Mucosa of rectum (tissue), 2 donors: ENCODE measurements around the gene NGEF.

Experiments used
- H3K27ac ChIP-seq, 2 donors: one replicate each; pipeline ENCODE4 v1.7.0; 2013; ENCODE audit warnings: inconsistent platforms in 2 of 2, low read depth in 2 of 2, low read length in 2 of 2
- H3K27me3 ChIP-seq, 2 donors: one replicate each; pipeline ENCODE4 v1.7.0; 2013; ENCODE audit warnings: low read length in 2 of 2; ENCODE audit not compliant: control insufficient read depth in 2 of 2, insufficient read depth in 2 of 2
- H3K36me3 ChIP-seq, 2 donors: one replicate each; pipeline ENCODE4 v1.7.0; 2013; ENCODE audit warnings: low read length in 2 of 2; ENCODE audit not compliant: control insufficient read depth in 2 of 2, insufficient read depth in 2 of 2
- H3K4me1 ChIP-seq, 2 donors: one replicate each; pipeline ENCODE4 v1.7.0; 2013; ENCODE audit warnings: low read length in 2 of 2, mild to moderate bottlenecking in 1 of 2; ENCODE audit not compliant: control insufficient read depth in 2 of 2, insufficient read depth in 2 of 2
- H3K4me3 ChIP-seq, 2 donors: one replicate each; pipeline ENCODE4 v1.7.0; 2013; ENCODE audit warnings: low read length in 2 of 2
- H3K9ac ChIP-seq, 2 donors: one replicate each; pipeline ENCODE4 v1.7.0; 2013; ENCODE audit warnings: low read length in 2 of 2, low read depth in 1 of 2, mild to moderate bottlenecking in 1 of 2
- H3K9me3 ChIP-seq, 2 donors: one replicate each; pipeline ENCODE4 v1.7.0; 2013; ENCODE audit warnings: low read length in 2 of 2; ENCODE audit not compliant: control insufficient read depth in 2 of 2
- donor health status: healthy.
- donor health status: Normal muscosa, but diverticular disease.

The NGEF gene

GRCh38 chr2:232873909-232874641 lies 139.0 kb downstream of the NGEF start:
- Histone ChIP-seq H3K9me3 (no peaks in the 10 kb centered on the region), H3K36me3 (peaks cover 0 to 2% of the 10 kb centered on the region in 2 donors), H3K27ac (peak overlapping the region; percentile 96 to 97), H3K27me3 (no peaks in the 10 kb centered on the region), H3K4me3 (no peak overlapping the region), H3K4me1 (peaks cover 24 to 29% of the 10 kb centered on the region in 2 donors), H3K9ac (peak overlapping the region; percentile 52 to 79)

- Histone ChIP-seq H3K9me3 (no peaks in the 10 kb centered on the region), H3K36me3 (peaks cover 0 to 2% of the 10 kb centered on the region in 2 donors), H3K4me3 (no peak overlapping the region), H3K27ac (peak overlapping the region; percentile 96 to 97), H3K9ac (peak overlapping the region; percentile 24 to 58), H3K27me3 (no peaks in the 10 kb centered on the region), H3K4me1 (peaks cover 24 to 29% of the 10 kb centered on the region in 2 donors)
Measured at GRCh38 chr2:232873292-232873908, 139.7 kb downstream of the NGEF start.

- H3K9ac ChIP-seq, result peak overlapping the region; percentile 24 to 58
- H3K9me3 ChIP-seq, result no peaks in the 10 kb centered on the region
- no peak overlapping the region for H3K4me3 ChIP-seq
- peak overlapping the region; percentile 96 to 97 for H3K27ac ChIP-seq
- no peaks in the 10 kb centered on the region for H3K27me3 ChIP-seq
- peaks cover 24 to 29% of the 10 kb centered on the region in 2 donors for H3K4me1 ChIP-seq
- peaks cover 0 to 2% of the 10 kb centered on the region in 2 donors for H3K36me3 ChIP-seq
Measured at GRCh38 chr2:232872826-232873225, 140.2 kb downstream of the NGEF start.

GRCh38 chr2:232871835-232872736 lies 141.0 kb downstream of the NGEF start:
- Histone ChIP-seq H3K9ac (peak overlapping the region in 1 of 2 donors; percentile 16), H3K36me3 (no peaks in the 10 kb centered on the region), H3K9me3 (no peaks in the 10 kb centered on the region), H3K27ac (peak overlapping the region in 1 of 2 donors; percentile 97), H3K4me1 (peaks cover 24 to 29% of the 10 kb centered on the region in 2 donors), H3K4me3 (no peak overlapping the region), H3K27me3 (no peaks in the 10 kb centered on the region)

- peak overlapping the region in 1 of 2 donors; percentile 16 for H3K9ac ChIP-seq
Measured at GRCh38 chr2:232871418-232871834, 141.6 kb downstream of the NGEF start.

GRCh38 chr2:232870766-232871371 lies 142.2 kb downstream of the NGEF start:
- Histone ChIP-seq H3K27me3 (no peaks in the 10 kb centered on the region), H3K9ac (no peak overlapping the region), H3K27ac (no peak overlapping the region), H3K4me1 (peaks cover 26 to 32% of the 10 kb centered on the region in 2 donors), H3K4me3 (no peak overlapping the region), H3K36me3 (no peaks in the 10 kb centered on the region), H3K9me3 (no peaks in the 10 kb centered on the region)

More at GRCh38 chr2:232871418-232871834, 141.6 kb downstream of the NGEF start:
- H3K4me3 ChIP-seq, result no peak overlapping the region
- H3K27me3 ChIP-seq, result no peaks in the 10 kb centered on the region
- H3K4me1 ChIP-seq, result peaks cover 24 to 29% of the 10 kb centered on the region in 2 donors
- H3K36me3 ChIP-seq, result no peaks in the 10 kb centered on the region
- no peaks in the 10 kb centered on the region for H3K9me3 ChIP-seq
- no peak overlapping the region for H3K27ac ChIP-seq

- Histone ChIP-seq H3K9me3 (no peaks in the 10 kb centered on the region), H3K27ac (no peak within 1 kb of the TSS), H3K27me3 (no peaks in the 10 kb centered on the region), H3K9ac (peak within 1 kb of the TSS in 1 of 2 donors; percentile 28), H3K4me3 (no peak within 1 kb of the TSS), H3K4me1 (peaks cover 27 to 35% of the 10 kb centered on the region in 2 donors), H3K36me3 (no peaks in the 10 kb centered on the region)
Measured at GRCh38 chr2:232870018-232870765, 142.9 kb downstream of the NGEF start, which contains the start of gene SNORC. TSS of gene SNORC (plus strand) at chr2:232870264. CDS start at chr2:232870342, 78 bp downstream.

GRCh38 chr2:232869138-232870017 lies 143.7 kb downstream of the NGEF start:
- no peak overlapping the region for H3K4me3 ChIP-seq
- H3K27ac ChIP-seq, result no peak overlapping the region
- H3K36me3 ChIP-seq, result no peaks in the 10 kb centered on the region
- peak overlapping the region in 1 of 2 donors; percentile 28 for H3K9ac ChIP-seq
- no peaks in the 10 kb centered on the region for H3K27me3 ChIP-seq
- H3K9me3 ChIP-seq, result no peaks in the 10 kb centered on the region
- H3K4me1 ChIP-seq, result peaks cover 20 to 26% of the 10 kb centered on the region in 2 donors
